Stimulated activated CD4-positive, alpha-beta T cell treated with anti-CD3 and anti-CD28 coated beads, Interleukin-15, amount 100 ng/mL, for 1 hour (primary cell): ENCODE data around the gene BLOC1S1.

Source experiments
- DNase-seq, 2 donors: peaks; one replicate each; pipeline ENCODE4 v3.0.0-alpha.2; 2020; ENCODE audit warnings: low read depth in 1 of 2, low spot score in 1 of 2

Gene BLOC1S1

GRCh38 chr12:55708695-55709233 lies 7.1 kb upstream of the BLOC1S1 start:
- DNase-seq: no peak

GRCh38 chr12:55711786-55712553 lies 3.9 kb upstream of the BLOC1S1 start:
- DNase-seq: no peak

- no peak for DNase-seq
These were observed 3.0 kb upstream of the BLOC1S1 start for GRCh38 chr12:55712700-55713415.

DNA sequence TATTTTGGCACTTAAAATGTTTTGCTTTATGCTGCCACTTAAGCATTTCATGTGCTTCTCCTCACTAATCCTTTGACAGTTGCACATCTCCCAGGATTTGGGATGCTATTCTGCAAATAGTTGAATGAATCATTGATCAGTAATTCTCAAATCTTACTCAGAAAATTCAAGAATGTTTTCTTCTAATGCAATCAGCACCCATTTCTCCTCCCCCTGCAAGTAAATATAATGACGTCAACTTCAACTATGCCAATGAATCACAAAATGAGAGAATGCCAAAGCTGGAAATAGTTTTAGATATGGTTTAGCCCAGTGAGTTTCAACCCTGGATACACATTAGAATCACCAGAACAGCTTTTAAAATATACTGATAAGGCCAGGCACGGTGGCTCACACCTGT lies 2.1 kb upstream of the BLOC1S1 start:
- DNase-seq: no peak

DNA sequence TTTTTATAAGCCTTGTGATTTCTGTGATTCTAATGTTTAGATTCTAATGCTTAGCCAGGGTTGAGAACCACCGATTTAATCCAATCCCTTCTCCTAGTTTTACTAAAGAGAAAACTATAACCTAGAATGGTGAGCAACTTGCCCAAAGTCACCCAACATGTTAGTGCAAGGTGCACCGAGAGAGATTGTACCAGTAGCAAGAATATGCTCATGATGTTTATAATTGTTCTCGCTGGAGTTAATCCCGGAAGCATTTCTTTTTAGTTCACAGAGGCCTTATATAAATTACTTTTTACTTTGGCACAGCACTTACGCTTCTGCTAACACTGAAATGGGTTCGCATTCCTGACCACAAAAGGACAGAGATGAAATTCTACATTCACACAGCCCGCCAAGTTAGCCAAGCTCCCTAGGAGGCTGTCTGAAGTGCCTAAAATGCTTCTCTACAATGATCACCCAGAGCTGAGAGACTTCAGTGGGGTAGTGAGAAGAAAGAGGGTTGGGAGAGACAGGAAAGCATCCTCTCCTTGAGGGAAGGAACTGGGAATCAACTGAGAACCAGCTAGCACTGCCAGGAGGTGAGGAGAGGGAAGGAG lies 579 bp upstream of the BLOC1S1 start:
- DNase-seq: no peak

DNA sequence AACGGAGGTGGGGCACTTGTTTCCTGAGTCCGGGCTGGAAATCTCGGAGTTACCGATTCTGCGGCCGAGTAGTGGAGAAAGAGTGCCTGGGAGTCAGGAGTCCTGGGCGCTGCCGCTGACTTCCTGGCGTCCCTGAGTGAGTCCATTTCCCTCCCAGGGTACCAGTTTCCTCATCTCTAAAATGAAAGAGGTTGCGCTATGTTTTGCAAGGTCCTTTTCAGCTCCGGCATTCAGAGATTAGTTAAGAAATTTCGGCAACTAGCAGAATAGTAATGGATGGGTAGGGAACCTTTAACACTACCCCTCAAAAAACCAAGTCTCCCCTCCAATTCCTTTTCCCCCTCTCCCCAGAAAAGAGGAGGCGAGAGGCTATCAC lies 724 bp downstream of the BLOC1S1 start:
- DNase-seq: no peak

GRCh38 chr12:55717011-55718007 lies 1.5 kb downstream of the BLOC1S1 start:
- DNase-seq: no peak

GRCh38 chr12:55718015-55718414 lies 2.2 kb downstream of the BLOC1S1 start:
- DNase-seq: no peak

DNA sequence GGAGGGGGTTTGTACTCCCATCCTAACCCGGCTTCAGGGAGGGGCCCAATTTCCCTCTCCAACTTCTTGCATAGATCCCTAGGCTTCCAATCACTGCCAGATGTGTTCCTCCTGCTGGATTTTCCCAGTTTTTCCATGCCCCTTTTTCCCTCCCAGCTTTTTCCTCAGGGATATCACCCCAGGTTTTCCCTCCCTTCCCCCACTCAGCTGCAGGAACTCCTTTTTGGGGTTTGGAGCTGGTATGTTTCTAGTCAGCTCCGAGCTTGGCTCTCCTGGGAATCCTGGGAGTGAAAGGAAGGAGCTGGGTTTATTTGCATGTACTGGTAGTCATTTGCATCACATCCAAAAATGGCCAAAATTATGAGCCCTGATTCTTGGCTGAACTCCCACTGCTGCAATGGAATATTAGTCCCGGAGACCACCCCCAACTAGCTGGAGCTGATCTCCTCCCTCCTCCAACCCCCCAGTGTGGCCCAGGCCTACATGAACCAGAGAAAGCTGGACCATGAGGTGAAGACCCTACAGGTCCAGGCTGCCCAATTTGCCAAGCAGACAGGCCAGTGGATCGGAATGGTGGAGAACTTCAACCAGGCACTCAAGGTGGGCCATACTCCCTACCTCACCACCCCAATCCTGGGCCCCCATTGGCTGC lies 2.9 kb downstream of the BLOC1S1 start:
- DNase-seq: no peak

DNA sequence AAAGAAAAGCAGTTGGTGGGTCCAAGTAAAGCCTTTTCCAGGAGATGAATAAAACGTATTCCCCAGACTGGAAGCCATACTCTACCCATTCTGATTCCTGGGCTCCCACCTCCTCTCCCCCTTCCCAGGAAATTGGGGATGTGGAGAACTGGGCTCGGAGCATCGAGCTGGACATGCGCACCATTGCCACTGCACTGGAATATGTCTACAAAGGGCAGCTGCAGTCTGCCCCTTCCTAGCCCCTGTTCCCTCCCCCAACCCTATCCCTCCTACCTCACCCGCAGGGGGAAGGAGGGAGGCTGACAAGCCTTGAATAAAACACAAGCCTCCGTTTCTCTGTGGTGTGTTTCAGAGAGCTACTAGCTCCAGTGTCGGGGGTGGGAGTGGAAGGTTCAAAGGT lies 3.5 kb downstream of the BLOC1S1 start:
- DNase-seq: no peak

DNA sequence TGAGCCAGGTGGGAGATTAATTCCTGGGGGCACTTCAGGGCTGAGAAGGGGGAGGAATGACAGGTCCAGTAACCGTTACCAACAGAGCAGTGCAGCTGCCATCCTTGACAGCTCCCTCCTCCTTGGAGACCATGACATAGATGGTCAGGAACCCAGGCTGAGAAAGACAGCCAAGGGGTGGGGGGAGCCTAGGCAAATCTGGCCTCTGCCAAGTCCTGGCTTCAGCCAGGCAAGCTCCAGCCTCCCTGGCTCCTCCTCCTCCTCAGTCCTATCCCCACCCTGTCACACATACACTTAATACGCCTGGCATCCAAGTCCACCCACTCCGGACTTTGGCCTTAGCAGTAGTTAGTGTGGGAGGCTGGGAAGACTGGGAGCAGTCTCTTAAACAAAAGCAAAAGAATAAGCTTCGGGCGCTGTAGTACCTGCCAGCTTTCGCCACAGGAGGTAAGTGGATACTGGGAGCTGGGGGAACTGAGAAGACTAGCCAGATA lies 4.3 kb downstream of the BLOC1S1 start, which contains the start of gene RDH5:
Gene RDH5, plus strand, starts transcription at position 323 of the 494 bp plus-strand sequence. CDS start 792 bp downstream, outside the sequence.
- no peak for DNase-seq

GRCh38 chr12:55720894-55721444 lies 5.1 kb downstream of the BLOC1S1 start:
- DNase-seq: no peak

DNA sequence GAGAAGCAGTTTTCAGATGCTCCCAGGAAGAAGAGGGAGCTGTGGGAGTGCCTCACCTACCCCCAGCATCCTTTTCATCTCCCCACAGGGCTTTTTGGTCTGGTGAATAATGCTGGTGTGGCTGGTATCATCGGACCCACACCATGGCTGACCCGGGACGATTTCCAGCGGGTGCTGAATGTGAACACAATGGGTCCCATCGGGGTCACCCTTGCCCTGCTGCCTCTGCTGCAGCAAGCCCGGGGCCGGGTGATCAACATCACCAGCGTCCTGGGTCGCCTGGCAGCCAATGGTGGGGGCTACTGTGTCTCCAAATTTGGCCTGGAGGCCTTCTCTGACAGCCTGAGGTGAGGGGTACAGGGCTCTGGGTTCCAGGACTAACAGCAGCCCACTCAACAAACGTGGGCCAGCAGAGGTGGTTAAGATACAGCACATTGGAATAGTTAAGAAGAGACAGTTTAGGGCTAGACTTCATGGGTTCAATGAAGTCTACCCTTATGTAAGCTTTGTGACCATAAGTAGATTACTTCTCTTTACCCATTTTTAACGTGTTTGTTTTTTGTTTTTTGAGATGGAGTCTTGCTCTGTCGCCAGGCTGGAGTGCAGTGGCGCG lies 5.9 kb downstream of the BLOC1S1 start:
- no peak for DNase-seq

GRCh38 chr12:55722948-55723347 lies 7.1 kb downstream of the BLOC1S1 start:
- no peak for DNase-seq

GRCh38 chr12:55723516-55724225 lies 7.8 kb downstream of the BLOC1S1 start:
- DNase-seq: no peak

- DNase-seq: peak; percentile 40 to 48
These were observed 8.5 kb downstream of the BLOC1S1 start for GRCh38 chr12:55724226-55724939.

DNA sequence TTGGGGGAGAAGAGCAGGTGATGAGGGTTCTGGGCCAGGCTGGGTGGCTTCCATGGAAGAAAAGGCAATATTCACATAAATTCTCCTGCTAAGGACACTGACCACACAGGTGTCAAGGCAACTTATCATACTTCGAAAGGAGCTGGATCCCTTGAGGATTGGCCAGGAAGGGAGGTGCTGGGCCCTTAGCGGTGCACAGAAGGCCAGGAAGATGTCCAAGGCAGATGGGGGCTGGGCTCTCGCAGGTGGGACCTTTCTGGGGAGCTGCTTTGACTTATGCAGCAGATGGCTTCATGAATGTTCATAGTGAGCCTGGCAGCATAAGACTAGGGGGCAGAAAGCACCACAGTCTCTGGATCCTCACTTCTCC lies 9.1 kb downstream of the BLOC1S1 start:
- DNase-seq: no peak

DNA sequence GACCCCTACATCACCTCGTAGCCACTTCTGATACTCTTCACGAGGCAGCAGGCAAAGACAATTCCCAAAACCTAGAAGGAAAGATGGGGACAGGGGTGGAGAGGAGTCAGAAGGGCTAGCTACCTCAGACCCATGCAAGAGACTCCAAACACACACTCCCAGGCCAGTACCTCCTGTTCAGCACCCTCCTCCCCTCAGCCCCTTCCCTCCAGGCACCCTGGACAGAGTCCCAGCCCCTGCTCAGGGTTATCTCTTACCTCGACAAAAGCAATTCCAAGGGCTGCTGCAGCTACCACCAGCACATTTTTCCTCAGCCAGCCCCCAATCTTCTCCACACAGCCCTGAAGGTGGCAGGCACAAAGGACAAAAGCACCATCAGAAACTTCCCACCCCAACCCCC lies 9.7 kb downstream of the BLOC1S1 start:
- DNase-seq: no peak
